ENCODE results near the gene FNIP1. TPM values are rescaled to one million over a fixed set of nuclear protein-coding genes. Genes with fewer than 3 reads are reported as not detected.

Gene FNIP1
- total RNA-seq, 1 experiment from 2014 or later: 16.4 TPM

- Histone ChIP-seq H4K20me1 (ENCODE audit: insufficient read depth) (peaks cover 5% of the 10 kb centered on the region; the same call in 1 of the 2 replicates), H3K27ac (ENCODE audit: low read depth, low read length) (no peak overlapping the region), H3K9me2 (ENCODE audit: insufficient read depth) (no peaks in the 10 kb centered on the region), H3K79me2 (ENCODE audit: insufficient read depth, low read length) (peaks cover 97% of the 10 kb centered on the region), H3K36me3 (ENCODE audit: control insufficient read depth in 1 of 2, insufficient read depth in 2 of 2, low read length in 2 of 2) (no peaks in the 10 kb centered on the region), H3K4me3 (replicated peaks in 1 of 2; ENCODE audit: low read depth in 1 of 2, low read length in 2 of 2) (no peak overlapping the region), H3K9ac (ENCODE audit: low read length) (no peak overlapping the region), H3K27me3 (ENCODE audit: insufficient read depth, low read length) (no peaks in the 10 kb centered on the region), H3K4me1 (ENCODE audit: control insufficient read depth in 1 of 2, insufficient read depth in 2 of 2, low read length in 2 of 2) (peaks cover 6 to 24% of the 10 kb centered on the region in 2 experiments; a peak in 3 of 4 replicates), H3K4me2 (ENCODE audit: low read length) (no peak overlapping the region), H3K9me3 (ENCODE audit: control insufficient read depth in 1 of 2, insufficient read depth in 1 of 2, low read depth in 1 of 2, low read length in 2 of 2) (no peaks in the 10 kb centered on the region), H2AFZ (ENCODE audit: low read depth, low read length, poor library complexity, severe bottlenecking) (no peak overlapping the region)
- POLR2A ChIA-PET: no interaction called here
- RAD21 ChIA-PET (ENCODE audit: low non-redundant PET in 1 of 2, low total read pairs in 2 of 2, uncharacterized antibody in 2 of 2, unreplicated experiment in 2 of 2): no interaction called here
- no peak for DNase-seq (ENCODE audit: low read depth, low spot score)
- BruUV-seq (replicated peaks): no TSS peak
- TF ChIP-seq FOSL1 (IDR thresholded peaks at IDR 0.05; ENCODE audit: low read depth): no peak
- TF ChIP-seq POLR2AphosphoS5 (IDR thresholded peaks at IDR 0.05; ENCODE audit: low read depth, low read length): no peak
- no peak for TF ChIP-seq ATF3 (IDR thresholded peaks at IDR 0.05)
- no peak for TF ChIP-seq EZH2phosphoT487 (IDR thresholded peaks at IDR 0.05; ENCODE audit: borderline replicate concordance)
- intact Hi-C loops (cut with micrococcal nuclease): no loop called here
- no peak for ATAC-seq
- CTCF ChIA-PET: no interaction called here
Observed at GRCh38 chr5:131608597-131608996, 188.2 kb downstream of the FNIP1 start.

- no peak overlapping the region for H2AFZ ChIP-seq (ENCODE audit: low read depth, low read length, poor library complexity, severe bottlenecking)
- no peak overlapping the region for H3K4me2 ChIP-seq (ENCODE audit: low read length)
- H3K9me2 ChIP-seq (ENCODE audit: insufficient read depth): no peaks in the 10 kb centered on the region
- intact Hi-C loops (cut with micrococcal nuclease): no loop called here
- ChIA-PET CTCF (no interaction called here), POLR2A (no interaction called here), RAD21 (ENCODE audit: low non-redundant PET in 1 of 2, low total read pairs in 2 of 2, uncharacterized antibody in 2 of 2, unreplicated experiment in 2 of 2) (no interaction called here)
- no TSS peak for BruUV-seq (replicated peaks)
- no peak overlapping the region for H3K4me3 ChIP-seq (replicated peaks in 1 of 2; ENCODE audit: low read depth in 1 of 2, low read length in 2 of 2)
- no peaks in the 10 kb centered on the region for H3K36me3 ChIP-seq (ENCODE audit: control insufficient read depth in 1 of 2, insufficient read depth in 2 of 2, low read length in 2 of 2)
- ATAC-seq: no peak
- peaks cover 97% of the 10 kb centered on the region for H3K79me2 ChIP-seq (ENCODE audit: insufficient read depth, low read length)
- H4K20me1 ChIP-seq (ENCODE audit: insufficient read depth): peaks cover 6% of the 10 kb centered on the region
- no peaks in the 10 kb centered on the region for H3K9me3 ChIP-seq (ENCODE audit: control insufficient read depth in 1 of 2, insufficient read depth in 1 of 2, low read depth in 1 of 2, low read length in 2 of 2)
- H3K9ac ChIP-seq (ENCODE audit: low read length): no peak overlapping the region
- no peak for DNase-seq (ENCODE audit: low read depth, low spot score)
- no peaks in the 10 kb centered on the region for H3K27me3 ChIP-seq (ENCODE audit: insufficient read depth, low read length)
- H3K27ac ChIP-seq (ENCODE audit: low read depth, low read length): no peak overlapping the region
- TF ChIP-seq SP1 (IDR thresholded peaks at IDR 0.05; ENCODE audit: low read depth) (no peak), CBX3 (IDR thresholded peaks at IDR 0.05; ENCODE audit: low read depth) (no peak), TCF7L2 (IDR thresholded peaks at IDR 0.05; ENCODE audit: borderline replicate concordance, extremely low read depth, insufficient read depth, insufficient read length) (no peak), POLR2A (IDR thresholded peaks at IDR 0.05; ENCODE audit: borderline replicate concordance, extremely low read depth, insufficient read depth, insufficient read length) (no peak), ZNF274 (IDR thresholded peaks at IDR 0.05; ENCODE audit: low read depth, low read length) (no peak), SIN3A (IDR thresholded peaks at IDR 0.05; ENCODE audit: low read depth) (no peak), ELF1 (IDR thresholded peaks at IDR 0.05; ENCODE audit: borderline replicate concordance, low read depth) (no peak), EGR1 (IDR thresholded peaks at IDR 0.05; ENCODE audit: low read depth) (no peak), CEBPB (IDR thresholded peaks at IDR 0.05; ENCODE audit: low read depth) (no peak), ZFX (IDR thresholded peaks at IDR 0.05) (no peak), RAD21 (IDR thresholded peaks at IDR 0.05; ENCODE audit: low read depth) (no peak)
- H3K4me1 ChIP-seq (ENCODE audit: control insufficient read depth in 1 of 2, insufficient read depth in 2 of 2, low read length in 2 of 2): peaks cover 6 to 24% of the 10 kb centered on the region in 2 experiments; a peak in 3 of 4 replicates
Observed at GRCh38 chr5:131607903-131608540, 188.8 kb downstream of the FNIP1 start.

All from HCT116 (cell line).